NCI-H69 (cell line): ENCODE measurements around the gene HNRNPA1.
"Not testable (repeated sequence)": the region's sequence is repeated elsewhere in the genome, so short reads cannot be mapped to it uniquely, and the experiment has no call there.

ENCODE experiments used
- DNase-seq: peaks from one replicate; lab custom pipeline; 2025; lab: John Stamatoyannopoulos, UW

The HNRNPA1 gene

DNA sequence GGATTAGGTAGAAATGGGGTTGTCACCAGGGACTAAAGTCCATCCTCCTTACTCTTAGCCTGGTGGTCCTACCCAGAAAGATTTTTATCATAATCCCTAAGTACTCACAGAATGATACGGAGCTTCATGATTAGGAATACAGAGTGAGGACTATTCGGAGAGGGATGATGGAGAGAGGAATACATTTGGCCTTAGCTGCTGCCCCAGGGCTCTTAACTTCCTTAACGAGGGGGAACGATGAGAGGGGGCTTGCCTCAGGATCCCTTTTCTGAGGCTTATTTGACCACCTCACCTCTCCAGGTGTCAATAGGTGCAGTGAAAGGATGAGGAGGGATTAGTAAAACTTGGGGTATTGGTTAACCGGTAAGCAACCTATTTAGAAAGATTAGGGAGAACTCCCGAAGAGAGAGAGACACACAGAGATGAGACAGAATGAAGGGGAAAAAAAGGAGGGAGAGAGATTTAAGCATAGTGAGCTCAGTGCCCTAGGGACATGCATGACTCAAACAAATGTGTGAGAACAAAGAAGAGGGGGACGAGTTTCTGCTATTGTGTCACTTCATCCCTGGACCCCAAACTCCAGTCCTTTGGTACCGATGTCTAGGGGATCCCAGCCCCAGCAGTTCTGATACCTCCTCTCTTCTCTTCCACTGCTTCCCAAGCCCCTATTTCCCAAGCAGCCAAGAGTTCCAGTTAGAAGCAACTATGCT, 19.1 kb downstream of the HNRNPA1 start:
- DNase-seq = no peak

DNA sequence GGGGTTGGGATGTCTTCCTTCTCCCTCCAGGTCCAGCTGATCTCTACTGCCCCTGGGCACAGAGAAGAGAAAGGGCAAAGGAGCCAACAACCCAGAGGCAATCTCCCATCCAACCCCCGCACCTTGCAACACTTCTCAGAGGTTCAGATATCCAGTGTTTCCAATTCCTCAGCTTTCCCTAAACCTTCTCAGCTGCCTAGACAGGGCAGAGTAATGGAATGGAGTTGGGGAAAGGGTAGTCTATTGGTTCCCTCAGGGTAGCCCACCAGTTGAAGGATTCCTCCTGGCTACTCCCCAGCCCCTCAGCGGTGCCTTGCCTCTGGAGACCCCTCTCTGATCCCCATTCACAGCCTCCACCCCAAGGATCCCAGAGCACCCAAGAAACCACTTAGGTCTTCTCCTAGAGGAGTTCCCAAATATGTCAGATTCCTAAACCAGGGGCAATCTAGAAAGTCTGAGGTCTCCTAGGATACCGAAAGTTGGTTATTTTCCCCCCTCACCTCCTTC, 19.8 kb downstream of the HNRNPA1 start:
- no peak for DNase-seq

DNA sequence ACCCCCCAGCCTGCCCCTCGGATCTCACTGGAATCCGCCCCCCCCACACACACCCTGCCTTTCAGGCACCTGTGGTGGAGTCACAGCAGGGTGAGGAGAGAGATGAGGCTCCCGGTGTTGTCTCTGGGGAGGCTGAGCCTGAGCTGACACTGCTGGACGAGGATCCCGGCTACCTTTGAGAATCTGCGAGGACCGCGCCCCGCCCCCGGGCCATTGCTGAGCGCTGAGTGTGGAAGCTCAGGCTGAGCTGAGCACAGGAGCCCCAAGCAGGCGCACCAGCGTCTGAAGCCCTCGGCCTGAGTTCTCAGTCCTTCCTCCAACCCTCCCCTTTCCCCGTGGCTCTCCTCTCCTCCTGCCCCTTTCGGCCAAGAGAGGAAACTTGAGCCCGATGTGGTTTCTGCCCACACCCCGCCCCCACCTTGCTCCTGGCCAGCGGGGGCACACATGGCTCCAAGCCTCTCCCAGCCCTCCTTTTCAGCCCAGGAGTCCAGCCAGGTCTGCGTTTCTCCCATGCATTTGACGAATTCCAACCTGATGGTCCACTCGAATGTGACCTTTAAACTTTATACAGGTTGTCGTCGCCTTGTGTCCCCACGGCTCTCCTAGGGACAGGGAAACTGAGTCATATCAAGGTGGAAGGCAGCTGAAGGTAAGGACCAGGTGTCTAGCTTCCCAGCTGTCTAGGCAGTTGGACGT, 20.4 kb downstream of the HNRNPA1 start, which contains the start of gene NFE2:
TSS of gene NFE2 (minus strand) at position 284 of the 696 bp plus-strand sequence. CDS start 5,767 bp downstream, outside the sequence.
- peak; percentile 86 for DNase-seq

DNA sequence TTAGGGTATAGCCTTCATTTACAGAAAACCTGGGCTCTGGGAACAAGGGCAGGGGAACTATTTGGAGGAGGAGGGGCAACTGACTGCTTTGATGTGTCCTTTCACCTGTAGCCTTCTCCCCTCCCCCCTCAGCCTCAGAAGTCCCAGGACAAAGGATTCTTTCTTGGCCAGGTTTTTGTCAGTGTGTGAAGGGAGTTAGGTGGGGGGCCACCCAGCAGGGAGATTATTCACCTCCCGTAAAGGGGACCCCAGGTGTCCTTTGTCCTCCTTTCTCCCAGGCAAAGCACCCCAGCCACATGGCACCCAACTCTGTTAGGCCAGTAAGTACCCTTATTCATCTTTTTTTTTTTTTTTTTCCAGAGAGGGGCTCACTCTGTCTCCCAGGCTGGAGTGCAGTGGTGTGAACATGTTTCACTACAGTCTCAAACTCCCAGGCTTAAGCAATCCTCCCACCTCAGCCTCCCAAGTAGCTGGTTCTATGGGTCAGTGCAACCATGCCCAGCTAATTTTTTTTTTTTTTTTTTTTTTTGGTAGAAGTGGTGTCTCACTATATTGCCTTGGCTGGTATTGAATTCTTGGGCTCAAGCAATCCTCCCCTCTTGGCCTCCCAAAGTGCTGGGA, 21.0 kb downstream of the HNRNPA1 start:
- DNase-seq = no peak

DNA sequence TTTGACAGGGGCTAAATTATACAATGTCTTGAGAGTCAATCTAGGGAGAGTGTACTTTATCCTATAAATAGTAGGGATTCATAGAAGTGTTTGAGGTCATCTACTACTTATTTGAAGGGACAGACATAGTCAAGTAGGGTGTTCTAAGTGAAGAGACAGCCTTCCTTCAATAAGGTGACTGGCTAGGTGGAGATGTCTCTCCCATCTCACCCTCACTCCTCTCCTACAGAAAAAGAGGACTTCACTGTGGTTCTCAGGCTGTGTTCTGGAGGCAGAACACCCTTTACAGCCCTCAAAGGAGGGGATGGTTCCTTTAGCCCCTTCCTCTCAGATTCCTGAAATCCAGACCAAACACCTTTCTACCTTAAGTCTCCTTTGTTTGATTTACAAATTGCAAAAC, 23.1 kb downstream of the HNRNPA1 start:
- DNase-seq = no peak

DNA sequence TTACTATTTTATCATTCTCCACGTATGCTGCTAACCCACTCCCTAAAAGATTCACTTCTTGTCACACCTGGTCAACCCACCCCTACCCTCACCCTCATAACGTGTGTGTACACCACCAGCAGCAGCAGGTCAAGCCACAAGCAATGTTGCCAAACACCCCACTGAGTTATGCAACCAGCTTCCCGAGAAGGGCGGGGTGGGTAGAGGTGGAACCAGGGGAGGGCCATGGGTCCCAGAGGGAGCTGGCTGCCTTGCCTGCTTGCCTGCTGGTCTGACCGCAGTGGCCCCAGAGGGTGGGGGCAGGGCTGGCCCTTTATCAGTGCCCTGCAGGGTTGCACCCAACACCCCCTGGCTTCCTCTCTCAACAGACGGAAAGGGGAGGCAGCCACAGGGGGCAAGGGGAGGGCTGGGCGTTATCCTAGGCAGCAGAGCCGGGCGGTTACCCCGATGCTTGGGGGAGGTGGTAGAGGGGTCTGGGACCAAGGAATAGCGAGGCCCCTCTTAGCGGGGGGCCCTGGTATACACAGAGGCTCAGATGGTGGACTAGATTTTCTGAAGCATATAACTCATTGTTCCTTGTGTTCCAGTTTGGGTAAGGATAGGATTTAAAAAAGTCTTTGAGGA, 23.8 kb downstream of the HNRNPA1 start:
- DNase-seq = peak; percentile 86

DNA sequence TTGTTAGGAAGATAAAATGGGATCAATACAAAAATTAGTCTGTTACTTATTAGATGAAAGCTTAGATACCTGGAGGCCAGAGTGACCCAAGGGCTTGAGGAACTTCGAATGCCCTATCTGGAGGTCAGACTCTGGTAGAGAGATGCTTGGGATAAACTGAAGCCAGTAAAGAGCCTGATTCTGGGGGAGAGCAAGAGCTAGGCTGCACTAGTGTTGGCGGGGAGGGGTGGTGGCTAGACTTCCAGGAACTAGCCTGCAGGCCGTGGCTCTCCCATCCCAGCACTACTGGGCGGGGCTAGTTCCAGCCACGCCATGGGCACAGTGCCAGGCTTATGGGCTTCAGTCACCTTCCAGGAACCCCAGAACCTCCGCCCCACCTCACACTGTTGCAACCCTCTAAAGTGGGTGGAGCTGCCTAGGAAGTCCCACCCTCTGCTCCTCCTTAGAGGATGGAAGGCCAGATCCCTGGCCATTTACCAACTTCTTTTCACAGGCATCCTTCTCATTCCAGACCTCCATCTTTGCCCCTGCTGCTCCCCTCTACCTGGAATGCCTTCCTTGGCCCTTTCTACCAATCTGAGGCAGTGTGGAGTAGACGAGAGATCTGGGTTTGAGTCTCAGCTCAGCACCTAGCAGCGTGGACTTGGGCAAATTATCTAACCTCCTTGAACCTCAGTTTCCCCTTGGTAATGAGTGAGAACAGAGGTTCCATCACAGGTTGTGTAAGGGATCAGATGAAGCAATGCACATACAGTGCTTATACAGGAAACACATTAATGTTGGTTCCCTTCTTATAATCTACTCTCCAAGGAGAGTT, 26.6 kb downstream of the HNRNPA1 start:
- peak; percentile 87 for DNase-seq

DNA sequence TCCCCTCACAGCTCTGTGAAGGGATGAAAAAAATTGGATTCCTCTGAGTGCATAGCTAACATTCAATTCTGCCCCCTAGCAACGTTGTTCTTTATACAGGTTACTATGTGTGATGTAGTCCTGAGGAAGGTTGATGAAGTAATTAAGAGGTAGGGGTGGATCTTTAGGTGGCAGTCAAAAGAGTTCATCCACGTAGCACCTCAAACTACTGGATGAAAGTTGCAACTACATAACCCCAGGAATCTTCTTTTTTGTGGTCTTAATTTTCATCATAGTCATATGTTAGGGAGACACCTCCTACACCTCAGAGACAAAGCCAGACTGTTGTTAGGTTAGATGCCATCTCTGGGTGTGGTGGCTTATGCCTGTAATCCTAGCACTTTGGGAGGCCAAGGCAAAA, 30.5 kb downstream of the HNRNPA1 start:
- no peak for DNase-seq

DNA sequence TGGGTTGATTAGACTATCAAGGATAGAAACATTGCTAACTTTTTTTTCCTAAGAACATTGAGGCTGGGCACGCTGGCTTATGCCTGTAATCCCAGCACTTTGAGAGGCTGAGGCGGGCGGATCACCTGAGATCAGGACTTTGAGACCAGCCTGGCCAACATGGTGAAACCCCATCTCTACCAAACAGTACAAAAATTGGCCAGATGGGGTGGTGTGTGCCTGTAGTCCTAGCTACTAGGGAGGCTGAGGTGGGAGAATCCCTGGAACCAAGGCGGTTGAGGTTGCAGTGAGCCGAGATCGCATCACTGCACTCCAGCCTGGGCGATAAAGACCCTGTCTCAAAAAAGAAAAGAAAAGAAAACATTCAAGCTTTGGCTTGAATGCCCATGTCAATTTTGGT, 31.8 kb downstream of the HNRNPA1 start:
- not testable (repeated sequence) for DNase-seq

DNA sequence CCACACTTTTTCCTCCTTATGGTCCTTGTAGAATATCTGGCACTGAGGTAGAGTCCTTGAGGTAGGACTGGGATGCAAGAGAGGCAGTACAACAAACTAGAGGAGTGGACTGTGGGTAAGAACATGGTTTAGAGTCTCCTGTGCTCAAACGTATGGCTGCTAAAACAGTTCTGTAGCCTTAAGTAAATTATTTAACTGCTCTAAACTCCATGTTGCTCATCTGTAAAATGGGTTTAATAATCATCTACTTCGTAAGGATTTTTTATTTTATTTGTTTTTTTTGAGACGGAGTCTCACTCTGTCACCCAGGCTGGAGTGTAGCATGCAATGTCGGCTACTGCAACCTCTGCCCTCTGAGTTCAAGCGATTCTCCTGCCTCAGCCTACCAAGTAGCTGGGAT, 40.8 kb downstream of the HNRNPA1 start:
- DNase-seq = no peak

DNA sequence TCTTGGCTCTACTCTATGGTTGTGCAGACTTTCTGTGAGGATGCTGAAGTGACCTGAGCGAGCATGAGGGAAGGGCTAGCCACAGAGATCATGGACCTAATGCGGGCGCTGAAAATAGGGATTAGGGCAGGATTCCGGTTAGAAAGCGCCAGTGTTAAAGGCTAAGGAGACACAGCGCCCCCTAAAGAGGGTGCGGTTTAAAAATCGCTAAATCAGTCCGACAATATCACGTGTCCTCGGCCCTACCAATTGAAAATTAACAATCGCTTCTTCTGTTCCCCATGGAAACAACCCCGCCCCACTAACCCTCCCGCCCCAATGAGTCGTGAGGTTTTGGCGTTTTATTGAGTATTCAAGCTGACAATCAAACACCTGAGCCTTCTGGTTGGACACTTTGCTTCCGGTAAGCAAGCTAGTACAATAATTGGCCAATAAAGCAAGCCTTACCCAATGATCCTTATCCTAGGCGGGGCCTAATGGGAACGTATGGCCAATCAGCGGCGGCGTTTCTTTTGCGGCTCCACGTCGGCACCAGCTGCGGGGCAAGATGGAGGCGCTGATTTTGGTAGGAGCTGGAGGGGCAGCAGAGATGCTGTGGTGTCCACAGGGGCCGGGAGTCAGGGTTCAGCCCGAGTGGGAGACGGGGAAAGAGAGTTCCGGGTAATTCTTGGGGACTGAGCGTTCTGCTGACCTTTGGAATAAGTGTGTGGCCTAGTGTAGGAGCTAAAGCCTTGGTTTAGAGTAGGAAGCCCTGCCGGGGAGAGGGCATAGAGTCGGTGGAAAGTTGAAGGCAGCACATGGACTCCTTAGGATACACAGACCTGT, 44.3 kb downstream of the HNRNPA1 start, which contains the start of gene COPZ1:
TSS of gene COPZ1 (plus strand) at position 515 of the 825 bp plus-strand sequence. CDS start at position 548, 33 bp downstream.
- DNase-seq = peak; percentile 100

DNA sequence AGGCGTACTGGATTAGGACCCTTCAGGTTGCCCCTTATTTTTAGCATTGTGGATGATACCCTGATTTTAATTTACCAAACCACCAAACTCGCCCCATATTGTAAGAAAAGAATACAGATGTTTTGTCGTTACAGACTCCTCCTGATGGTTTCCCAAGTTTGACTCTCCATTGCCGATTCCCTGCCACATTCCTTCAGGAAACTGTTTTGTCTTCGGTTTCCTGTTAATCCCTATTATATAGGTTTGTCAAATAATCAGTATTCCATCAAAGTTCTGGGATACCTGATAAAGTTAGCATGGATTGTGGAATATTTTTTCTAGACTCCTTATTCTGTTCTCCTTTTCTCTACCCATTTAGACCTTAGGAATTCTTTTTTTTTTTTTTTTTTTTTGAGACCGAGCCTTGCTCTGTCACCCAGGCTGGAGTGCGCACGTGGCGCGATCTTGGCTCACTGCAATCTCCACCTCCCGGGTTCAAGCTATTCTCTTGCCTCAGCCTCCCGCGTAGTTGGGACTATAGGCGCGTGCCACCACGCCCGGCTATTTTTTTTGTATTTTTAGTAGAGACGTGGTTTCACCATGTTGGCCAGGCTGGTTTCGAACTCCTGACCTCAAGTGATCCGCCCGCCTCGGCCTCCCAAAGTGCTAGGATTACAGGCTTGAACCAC, 45.0 kb downstream of the HNRNPA1 start:
- peak; percentile 50 for DNase-seq

DNA sequence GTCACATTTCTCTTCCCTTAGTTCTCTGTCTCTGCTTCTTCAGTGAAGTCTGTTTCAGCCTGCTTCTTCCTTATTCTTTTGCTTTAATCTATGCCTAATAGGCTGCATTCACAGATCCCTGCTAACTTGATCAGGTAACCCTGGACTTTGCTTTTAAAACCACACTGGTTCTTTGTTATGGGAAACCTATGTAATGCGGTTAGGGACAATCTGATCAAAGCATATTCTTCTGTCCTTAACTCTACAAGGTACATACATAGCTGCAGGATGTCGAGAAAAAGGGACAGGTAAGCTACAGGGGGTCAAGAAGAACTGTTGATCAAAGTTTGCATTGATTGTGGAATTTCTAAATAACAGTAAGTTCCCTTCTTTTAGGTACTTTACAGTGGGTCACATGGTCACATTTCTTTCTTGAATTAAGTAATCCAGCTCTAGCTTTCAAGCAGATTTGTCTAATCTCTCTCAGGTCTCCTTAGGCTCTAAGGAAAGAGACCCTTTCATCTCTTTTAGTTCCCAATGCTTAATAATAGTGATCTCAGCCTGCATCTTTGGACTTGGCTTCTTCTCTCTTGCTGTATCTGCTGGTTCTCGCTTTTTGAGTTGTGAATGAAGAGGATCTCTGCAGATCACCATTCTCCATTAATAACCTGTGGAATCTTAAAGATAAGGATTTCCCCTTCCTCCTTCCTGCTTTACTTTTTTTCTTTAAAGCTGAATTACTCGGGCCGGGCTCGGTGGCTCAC, 48.2 kb downstream of the HNRNPA1 start:
- DNase-seq = no peak

DNA sequence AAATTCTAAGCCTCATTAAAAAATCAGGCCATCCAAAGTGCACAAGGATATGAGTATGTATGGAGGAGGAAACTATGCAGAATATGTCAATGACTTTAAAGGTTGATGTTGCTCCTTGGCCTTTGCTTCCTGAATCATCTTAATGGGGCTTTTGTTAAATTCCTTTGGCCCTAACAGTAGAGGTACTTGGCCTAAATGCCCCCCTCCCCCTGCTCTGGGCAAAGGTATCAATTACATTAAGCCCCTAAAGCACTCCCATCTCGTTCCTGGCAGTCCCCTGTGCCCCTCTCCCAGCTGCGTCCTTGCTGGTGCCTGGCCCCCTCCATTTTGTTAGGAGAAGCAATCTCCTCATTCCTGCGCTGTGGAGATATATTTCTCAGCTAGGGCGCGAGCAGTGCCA, 49.2 kb downstream of the HNRNPA1 start:
- DNase-seq = no peak

DNA sequence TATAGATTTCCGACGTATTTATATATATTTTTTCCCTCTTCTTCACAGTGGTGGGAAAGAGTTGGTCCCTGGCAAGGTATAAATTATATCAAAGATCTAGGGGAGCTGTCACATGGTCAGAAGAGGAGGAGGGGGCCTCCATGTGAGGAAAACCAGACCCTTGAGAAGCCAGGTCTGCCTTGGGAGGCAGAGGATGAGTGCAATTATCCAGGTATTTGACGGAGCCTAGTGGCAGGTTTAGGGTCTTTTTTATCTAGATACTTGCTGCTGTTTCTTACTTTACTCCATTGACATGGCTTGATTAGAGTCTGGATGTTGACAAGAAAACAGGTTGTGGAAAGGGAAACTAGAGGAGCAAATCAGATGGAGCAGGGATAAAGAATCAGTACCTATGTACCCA, 49.9 kb downstream of the HNRNPA1 start:
- no peak for DNase-seq

DNA sequence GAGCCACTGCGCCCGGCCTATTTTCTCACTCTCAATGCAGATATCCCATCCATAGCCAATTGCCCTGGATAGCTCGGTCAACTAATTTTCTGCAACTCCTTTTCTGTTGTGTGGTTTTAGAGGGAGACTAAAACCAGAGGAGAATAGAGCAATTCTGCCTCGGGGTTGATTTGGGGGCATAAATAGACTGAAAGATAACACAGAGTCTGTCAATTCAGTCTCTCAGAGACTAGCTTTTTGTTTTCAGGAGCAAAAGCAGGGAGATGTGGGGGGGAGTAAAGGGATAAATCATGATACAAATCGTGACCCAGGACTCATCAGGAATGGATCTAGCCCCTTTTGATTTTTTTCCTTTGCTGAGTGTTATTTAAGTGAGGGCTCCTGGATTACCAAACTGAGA, 50.9 kb downstream of the HNRNPA1 start:
- DNase-seq = no peak

DNA sequence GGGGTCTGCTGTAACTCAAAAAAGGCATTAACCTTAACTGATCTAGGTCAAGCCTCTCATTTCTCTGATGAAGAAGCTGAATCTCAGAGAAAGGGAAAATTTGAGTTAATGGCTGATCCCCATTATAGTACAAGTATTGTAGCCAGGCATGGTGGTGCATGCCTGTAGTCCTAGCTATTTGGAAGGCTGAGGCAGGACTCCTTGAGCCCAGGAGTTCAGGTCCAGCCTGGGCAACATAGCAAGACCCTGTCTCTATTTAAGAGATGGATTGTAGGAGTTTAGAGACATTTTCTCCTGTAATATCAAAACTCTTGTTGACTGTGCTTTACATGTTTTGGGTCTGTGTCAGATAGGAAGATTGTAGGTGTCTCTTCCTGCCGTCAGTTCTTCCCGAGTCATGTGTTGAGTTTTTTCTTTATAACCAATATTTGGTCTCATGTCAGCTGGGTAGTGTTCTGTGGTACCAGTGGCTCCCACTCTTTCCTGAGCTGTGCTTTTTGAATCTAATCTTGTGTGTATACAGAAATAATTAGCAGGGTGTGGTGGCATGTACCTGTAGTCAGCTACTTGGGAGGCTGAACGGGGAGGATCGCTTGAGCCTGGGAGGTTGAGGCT, 53.0 kb downstream of the HNRNPA1 start:
- no peak for DNase-seq
